HCT116 (cell line): ENCODE data around the gene MYADML2. TPM values are rescaled to one million over a fixed set of nuclear protein-coding genes. Genes with fewer than 3 reads are reported as not detected.

ENCODE experiments used
- ATAC-seq: fragments of 200-7000 bp; cut with Tn5 transposase; 2 replicates; pipeline ENCODE4 v1.9.1; 2020; ENCODE audit warnings: mild to moderate bottlenecking, moderate library complexity
- BruUV-seq: library from RNA; stranded (reverse); fragments of 400-500 nt; replicated peaks from 2 replicates; lab custom pipeline; 2021; lab: Mats Ljungman, UMichigan
- CTCF ChIA-PET: fragments of 300-600 bp; sonication (Branson Sonifier 250); formaldehyde crosslinking; loops from one replicate; lab custom pipeline; 2021; ENCODE audit warnings: antibody characterized with exemption; lab: Charles Lee
- POLR2A ChIA-PET: fragments of 300-600, 350-600 bp; sonication (Branson Sonifier 250); formaldehyde crosslinking; loops from one replicate; lab custom pipeline; 2021; ENCODE audit warnings: antibody characterized with exemption; lab: Charles Lee
- RAD21 ChIA-PET, 2 experiments: fragments of 300-600 bp; sonication (Branson Sonifier 250); formaldehyde crosslinking; loops; one replicate each; lab custom pipeline; 2023; ENCODE audit warnings: low total read pairs in 2 of 2; ENCODE audit not compliant: uncharacterized antibody in 2 of 2, unreplicated experiment in 2 of 2, low non-redundant PET in 1 of 2; lab: Charles Lee
- DNase-seq: peaks from one replicate; pipeline ENCODE4 v3.0.0-alpha.2; 2010; ENCODE audit warnings: low read depth, low spot score
- H2AFZ ChIP-seq: fragments of 200-600 bp; shearing (Covaris generic), sonication (generic); 2 replicates; pipeline ENCODE4 v1.6.1; 2017; ENCODE audit warnings: low read depth, mixed run types, mixed read lengths, antibody characterized with exemption, low read length; ENCODE audit not compliant: poor library complexity, severe bottlenecking
- H3K27ac ChIP-seq: 2 replicates; pipeline ENCODE4 v1.5.1; 2012; ENCODE audit warnings: low read depth, low read length
- H3K27me3 ChIP-seq: fragments of 200-600 bp; sonication (generic); 2 replicates; pipeline ENCODE4 v1.6.1; 2016; ENCODE audit warnings: mixed run types, low read length, mixed read lengths; ENCODE audit not compliant: insufficient read depth
- H3K36me3 ChIP-seq, 2 experiments: fragments of 200-500 bp in 1 of 2; fragments of 200-600 bp in 1 of 2; sonication (Bioruptor generic) in 1 of 2; sonication (generic) in 1 of 2; 2 replicates each; pipeline versions ENCODE4 v1.5.1 to v1.6.1; 2014 to 2016; ENCODE audit warnings: low read length in 2 of 2, inconsistent platforms in 1 of 2, mixed read lengths in 1 of 2, mixed run types in 1 of 2; ENCODE audit not compliant: insufficient read depth in 2 of 2, control insufficient read depth in 1 of 2
- H3K4me1 ChIP-seq, 2 experiments: fragments of 200-600 bp in 1 of 2; sonication (generic) in 1 of 2; 2 replicates each; pipeline versions ENCODE4 v1.5.1 to v1.6.1; 2012 to 2017; ENCODE audit warnings: low read length in 2 of 2, inconsistent platforms in 1 of 2, mild to moderate bottlenecking in 1 of 2, mixed read lengths in 1 of 2, mixed run types in 1 of 2, moderate library complexity in 1 of 2; ENCODE audit not compliant: insufficient read depth in 2 of 2, control insufficient read depth in 1 of 2
- H3K4me2 ChIP-seq: fragments of 200-600 bp; sonication (generic); 2 replicates; pipeline ENCODE4 v1.6.1; 2017; ENCODE audit warnings: mixed run types, low read length, mixed read lengths
- H3K4me3 ChIP-seq, 2 experiments: fragments of 200-600 bp in 1 of 2; sonication (generic) in 1 of 2; replicated peaks in 1 of 2; 2 replicates each; pipeline ENCODE4 v1.5.1; 2011 to 2016; ENCODE audit warnings: low read length in 2 of 2, control low read depth in 1 of 2, low read depth in 1 of 2, mild to moderate bottlenecking in 1 of 2, mixed read lengths in 1 of 2, mixed run types in 1 of 2
- H3K79me2 ChIP-seq: fragments of 200-600 bp; sonication (generic); 2 replicates; pipeline ENCODE4 v1.6.1; 2017; ENCODE audit warnings: mild to moderate bottlenecking, mixed run types, low read length, moderate library complexity, mixed read lengths; ENCODE audit not compliant: insufficient read depth
- H3K9ac ChIP-seq: fragments of 200-600 bp; sonication (generic); 2 replicates; pipeline ENCODE4 v1.6.1; 2016; ENCODE audit warnings: low read length, mixed read lengths
- H3K9me2 ChIP-seq: fragments of 200-600 bp; sonication (generic), shearing (Covaris generic); 2 replicates; pipeline ENCODE4 v1.6.1; 2017; ENCODE audit warnings: mixed run types, mild to moderate bottlenecking, moderate library complexity; ENCODE audit not compliant: insufficient read depth
- H3K9me3 ChIP-seq, 2 experiments: fragments of 200-500 bp in 1 of 2; fragments of 200-600 bp in 1 of 2; sonication (Bioruptor generic) in 1 of 2; sonication (generic) in 1 of 2; 2 replicates each; pipeline ENCODE4 v1.6.1; 2014 to 2017; ENCODE audit warnings: low read length in 2 of 2, mixed read lengths in 2 of 2, inconsistent platforms in 1 of 2, low read depth in 1 of 2, mild to moderate bottlenecking in 1 of 2, mixed run types in 1 of 2, moderate library complexity in 1 of 2; ENCODE audit not compliant: control insufficient read depth in 1 of 2, insufficient read depth in 1 of 2
- H4K20me1 ChIP-seq: fragments of 200-600 bp; sonication (generic), shearing (Covaris generic); 2 replicates; pipeline ENCODE4 v1.6.1; 2017; ENCODE audit warnings: mixed run types, mild to moderate bottlenecking, moderate library complexity; ENCODE audit not compliant: insufficient read depth
- CBX3 ChIP-seq: IDR thresholded peaks from 2 replicates; pipeline ENCODE4 v1.6.1; 2012; ENCODE audit warnings: low read depth
- CEBPB ChIP-seq: IDR thresholded peaks from 2 replicates; pipeline ENCODE4 v1.6.1; 2012; ENCODE audit warnings: low read depth
- EGR1 ChIP-seq: IDR thresholded peaks from 2 replicates; pipeline ENCODE4 v1.6.1; 2012; ENCODE audit warnings: low read depth
- EZH2 ChIP-seq: fragments of 200-600 bp; sonication (generic); IDR thresholded peaks from 2 replicates; pipeline ENCODE4 v1.6.1; 2017; ENCODE audit warnings: antibody characterized with exemption, mixed run types
- EZH2phosphoT487 ChIP-seq: fragments of 200-600 bp; IDR thresholded peaks from 2 replicates; pipeline ENCODE4 v1.6.1; 2018; ENCODE audit warnings: antibody characterized with exemption, borderline replicate concordance
- JUND ChIP-seq: IDR thresholded peaks from 2 replicates; pipeline ENCODE4 v1.6.1; 2012
- MAX ChIP-seq: IDR thresholded peaks from 2 replicates; pipeline ENCODE4 v1.6.1; 2012
- POLR2A ChIP-seq: IDR thresholded peaks from 2 replicates; pipeline ENCODE4 v1.7.0; 2011; ENCODE audit warnings: borderline replicate concordance; ENCODE audit not compliant: insufficient read depth, insufficient read length; ENCODE audit errors: extremely low read depth
- POLR2AphosphoS5 ChIP-seq: IDR thresholded peaks from 2 replicates; pipeline ENCODE4 v1.6.1; 2011; ENCODE audit warnings: mild to moderate bottlenecking, low read depth, low read length, moderate library complexity
- RAD21 ChIP-seq: IDR thresholded peaks from 2 replicates; pipeline ENCODE4 v1.6.1; 2012; ENCODE audit warnings: low read depth, mild to moderate bottlenecking
- SIN3A ChIP-seq: IDR thresholded peaks from 2 replicates; pipeline ENCODE4 v1.6.1; 2012; ENCODE audit warnings: low read depth
- SP1 ChIP-seq: IDR thresholded peaks from 2 replicates; pipeline ENCODE4 v1.6.1; 2012; ENCODE audit warnings: low read depth
- TCF7L2 ChIP-seq: IDR thresholded peaks from 2 replicates; pipeline ENCODE4 v1.7.0; 2011; ENCODE audit warnings: borderline replicate concordance, inconsistent platforms; ENCODE audit not compliant: insufficient read depth, insufficient read length; ENCODE audit errors: extremely low read depth
- YY1 ChIP-seq: IDR thresholded peaks from 2 replicates; pipeline ENCODE4 v1.6.1; 2011; ENCODE audit warnings: low read length, low read depth, moderate library complexity, mild to moderate bottlenecking; ENCODE audit not compliant: insufficient replicate concordance; ENCODE audit errors: extremely low read depth
- ZFX ChIP-seq: fragments of 450-650 bp; IDR thresholded peaks from 2 replicates; pipeline ENCODE4 v1.6.1; 2017
- ZNF274 ChIP-seq: fragments of 200-500 bp; sonication (Bioruptor generic); IDR thresholded peaks from 2 replicates; pipeline ENCODE4 v1.6.1; 2014; ENCODE audit warnings: mild to moderate bottlenecking, low read depth, low read length, inconsistent platforms
- intact Hi-C: fragments of 100-400 bp; cut with micrococcal nuclease; formaldehyde crosslinking; loops from 2 replicates; pipeline ENCODE4 v1.10.0; 2022
- total RNA-seq: library from RNA; stranded (reverse); gene quantifications from one replicate; pipeline ENCODE4 v1.2.1, GENCODE V29; 2021; ENCODE audit not compliant: unreplicated experiment
- TF ChIP-seq, protein P1 (sequence below): IDR thresholded peaks from 2 replicates; pipeline ENCODE4 v1.6.1; 2012
- TF ChIP-seq, protein P2 (sequence below): IDR thresholded peaks from 2 replicates; pipeline ENCODE4 v1.6.1; 2012; ENCODE audit warnings: low read depth
- TF ChIP-seq, protein P3 (sequence below): IDR thresholded peaks from 2 replicates; pipeline ENCODE4 v1.6.1; 2011; ENCODE audit warnings: mild to moderate bottlenecking, low read length, moderate library complexity; ENCODE audit not compliant: insufficient replicate concordance; ENCODE audit errors: extremely low read depth
- TF ChIP-seq, protein P4 (sequence below), 3 experiments: fragments of 200-600 bp in 1 of 3; sonication (generic) in 1 of 3; IDR thresholded peaks in 2 of 3; conservative IDR thresholded peaks in 1 of 3; 2 replicates each; pipeline ENCODE4 v1.5.1; 2012 to 2017; ENCODE audit warnings: low read depth in 2 of 3, low read length in 2 of 3, antibody characterized with exemption in 1 of 3, borderline replicate concordance in 1 of 3, control low read depth in 1 of 3, mild to moderate bottlenecking in 1 of 3, mixed read lengths in 1 of 3, mixed run types in 1 of 3, moderate library complexity in 1 of 3; ENCODE audit not compliant: insufficient read depth in 1 of 3

Gene MYADML2
- total RNA-seq, 1 experiment from 2014 or later = not detected

DNA sequence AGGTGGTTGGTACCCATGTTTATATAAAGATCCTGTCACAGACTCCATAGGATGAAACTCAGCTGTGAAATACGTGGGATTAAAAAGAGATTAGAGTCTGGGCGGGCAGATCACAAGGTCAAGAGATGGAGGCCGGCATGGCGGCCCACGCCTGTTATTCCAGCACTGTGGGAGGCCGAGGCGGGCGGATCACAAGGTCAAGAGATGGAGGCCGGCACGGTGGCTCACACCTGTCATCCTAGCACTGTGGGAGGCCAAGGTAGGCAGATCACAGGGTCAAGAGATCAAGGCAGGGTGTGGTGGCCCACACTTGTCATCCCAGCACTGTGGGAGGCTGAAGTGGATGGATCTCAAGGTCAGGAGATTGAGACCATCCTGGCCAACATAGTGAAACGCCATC, 51.6 kb downstream of the MYADML2 start:
- ATAC-seq (no peak), DNase-seq (no peak)
- TF ChIP-seq, protein P1, sequence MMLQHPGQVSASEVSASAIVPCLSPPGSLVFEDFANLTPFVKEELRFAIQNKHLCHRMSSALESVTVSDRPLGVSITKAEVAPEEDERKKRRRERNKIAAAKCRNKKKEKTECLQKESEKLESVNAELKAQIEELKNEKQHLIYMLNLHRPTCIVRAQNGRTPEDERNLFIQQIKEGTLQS = no peak
- TF ChIP-seq TCF7L2 (no peak), MAX (no peak), SIN3A (no peak), ZNF274 (no peak), EZH2phosphoT487 (no peak), YY1 (no peak), POLR2AphosphoS5 (no peak), POLR2A (no peak), JUND (no peak), ZFX (no peak), CEBPB (no peak), EGR1 (no peak), RAD21 (no peak), EZH2 (no peak), CBX3 (no peak), SP1 (no peak)
- TF ChIP-seq, protein P2, sequence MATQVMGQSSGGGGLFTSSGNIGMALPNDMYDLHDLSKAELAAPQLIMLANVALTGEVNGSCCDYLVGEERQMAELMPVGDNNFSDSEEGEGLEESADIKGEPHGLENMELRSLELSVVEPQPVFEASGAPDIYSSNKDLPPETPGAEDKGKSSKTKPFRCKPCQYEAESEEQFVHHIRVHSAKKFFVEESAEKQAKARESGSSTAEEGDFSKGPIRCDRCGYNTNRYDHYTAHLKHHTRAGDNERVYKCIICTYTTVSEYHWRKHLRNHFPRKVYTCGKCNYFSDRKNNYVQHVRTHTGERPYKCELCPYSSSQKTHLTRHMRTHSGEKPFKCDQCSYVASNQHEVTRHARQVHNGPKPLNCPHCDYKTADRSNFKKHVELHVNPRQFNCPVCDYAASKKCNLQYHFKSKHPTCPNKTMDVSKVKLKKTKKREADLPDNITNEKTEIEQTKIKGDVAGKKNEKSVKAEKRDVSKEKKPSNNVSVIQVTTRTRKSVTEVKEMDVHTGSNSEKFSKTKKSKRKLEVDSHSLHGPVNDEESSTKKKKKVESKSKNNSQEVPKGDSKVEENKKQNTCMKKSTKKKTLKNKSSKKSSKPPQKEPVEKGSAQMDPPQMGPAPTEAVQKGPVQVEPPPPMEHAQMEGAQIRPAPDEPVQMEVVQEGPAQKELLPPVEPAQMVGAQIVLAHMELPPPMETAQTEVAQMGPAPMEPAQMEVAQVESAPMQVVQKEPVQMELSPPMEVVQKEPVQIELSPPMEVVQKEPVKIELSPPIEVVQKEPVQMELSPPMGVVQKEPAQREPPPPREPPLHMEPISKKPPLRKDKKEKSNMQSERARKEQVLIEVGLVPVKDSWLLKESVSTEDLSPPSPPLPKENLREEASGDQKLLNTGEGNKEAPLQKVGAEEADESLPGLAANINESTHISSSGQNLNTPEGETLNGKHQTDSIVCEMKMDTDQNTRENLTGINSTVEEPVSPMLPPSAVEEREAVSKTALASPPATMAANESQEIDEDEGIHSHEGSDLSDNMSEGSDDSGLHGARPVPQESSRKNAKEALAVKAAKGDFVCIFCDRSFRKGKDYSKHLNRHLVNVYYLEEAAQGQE = no peak
- TF ChIP-seq, protein P3, sequence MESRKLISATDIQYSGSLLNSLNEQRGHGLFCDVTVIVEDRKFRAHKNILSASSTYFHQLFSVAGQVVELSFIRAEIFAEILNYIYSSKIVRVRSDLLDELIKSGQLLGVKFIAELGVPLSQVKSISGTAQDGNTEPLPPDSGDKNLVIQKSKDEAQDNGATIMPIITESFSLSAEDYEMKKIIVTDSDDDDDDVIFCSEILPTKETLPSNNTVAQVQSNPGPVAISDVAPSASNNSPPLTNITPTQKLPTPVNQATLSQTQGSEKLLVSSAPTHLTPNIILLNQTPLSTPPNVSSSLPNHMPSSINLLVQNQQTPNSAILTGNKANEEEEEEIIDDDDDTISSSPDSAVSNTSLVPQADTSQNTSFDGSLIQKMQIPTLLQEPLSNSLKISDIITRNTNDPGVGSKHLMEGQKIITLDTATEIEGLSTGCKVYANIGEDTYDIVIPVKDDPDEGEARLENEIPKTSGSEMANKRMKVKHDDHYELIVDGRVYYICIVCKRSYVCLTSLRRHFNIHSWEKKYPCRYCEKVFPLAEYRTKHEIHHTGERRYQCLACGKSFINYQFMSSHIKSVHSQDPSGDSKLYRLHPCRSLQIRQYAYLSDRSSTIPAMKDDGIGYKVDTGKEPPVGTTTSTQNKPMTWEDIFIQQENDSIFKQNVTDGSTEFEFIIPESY = no peak
- TF ChIP-seq, protein P4, sequence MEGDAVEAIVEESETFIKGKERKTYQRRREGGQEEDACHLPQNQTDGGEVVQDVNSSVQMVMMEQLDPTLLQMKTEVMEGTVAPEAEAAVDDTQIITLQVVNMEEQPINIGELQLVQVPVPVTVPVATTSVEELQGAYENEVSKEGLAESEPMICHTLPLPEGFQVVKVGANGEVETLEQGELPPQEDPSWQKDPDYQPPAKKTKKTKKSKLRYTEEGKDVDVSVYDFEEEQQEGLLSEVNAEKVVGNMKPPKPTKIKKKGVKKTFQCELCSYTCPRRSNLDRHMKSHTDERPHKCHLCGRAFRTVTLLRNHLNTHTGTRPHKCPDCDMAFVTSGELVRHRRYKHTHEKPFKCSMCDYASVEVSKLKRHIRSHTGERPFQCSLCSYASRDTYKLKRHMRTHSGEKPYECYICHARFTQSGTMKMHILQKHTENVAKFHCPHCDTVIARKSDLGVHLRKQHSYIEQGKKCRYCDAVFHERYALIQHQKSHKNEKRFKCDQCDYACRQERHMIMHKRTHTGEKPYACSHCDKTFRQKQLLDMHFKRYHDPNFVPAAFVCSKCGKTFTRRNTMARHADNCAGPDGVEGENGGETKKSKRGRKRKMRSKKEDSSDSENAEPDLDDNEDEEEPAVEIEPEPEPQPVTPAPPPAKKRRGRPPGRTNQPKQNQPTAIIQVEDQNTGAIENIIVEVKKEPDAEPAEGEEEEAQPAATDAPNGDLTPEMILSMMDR (IDR thresholded peaks at IDR 0.05 in 2 of 3, conservative IDR thresholded peaks at IDR 0.05 in 1 of 3; ENCODE audit: borderline replicate concordance in 1 of 3, insufficient read depth in 1 of 3, low read depth in 2 of 3, low read length in 2 of 3) = no peak
- POLR2A ChIA-PET = no interaction called here
- BruUV-seq = no TSS peak
- Histone ChIP-seq H3K79me2 (peaks cover 40% of the 10 kb centered on the region), H4K20me1 (no peaks in the 10 kb centered on the region), H3K4me3 (no peak overlapping the region), H3K9me2 (no peaks in the 10 kb centered on the region), H3K4me1 (peaks cover 29 to 45% of the 10 kb centered on the region in 2 experiments), H3K27ac (no peak overlapping the region), H2AFZ (no peak overlapping the region), H3K9me3 (no peaks in the 10 kb centered on the region), H3K4me2 (no peak overlapping the region), H3K27me3 (no peaks in the 10 kb centered on the region), H3K9ac (no peak overlapping the region), H3K36me3 (peaks cover 13 to 34% of the 10 kb centered on the region in 2 experiments; a peak in 2 of 4 replicates)
- CTCF ChIA-PET = no interaction called here
- intact Hi-C loops = no loop called here
- RAD21 ChIA-PET = no interaction called here
